HG03139 (cell line): ENCODE data around the gene CNTNAP5.

Experiments
- ATAC-seq: cut with Tn5 transposase; IDR thresholded peaks from one replicate; pipeline ENCODE4 v1.9.1; 2021; ENCODE audit not compliant: unreplicated experiment

Gene CNTNAP5

DNA sequence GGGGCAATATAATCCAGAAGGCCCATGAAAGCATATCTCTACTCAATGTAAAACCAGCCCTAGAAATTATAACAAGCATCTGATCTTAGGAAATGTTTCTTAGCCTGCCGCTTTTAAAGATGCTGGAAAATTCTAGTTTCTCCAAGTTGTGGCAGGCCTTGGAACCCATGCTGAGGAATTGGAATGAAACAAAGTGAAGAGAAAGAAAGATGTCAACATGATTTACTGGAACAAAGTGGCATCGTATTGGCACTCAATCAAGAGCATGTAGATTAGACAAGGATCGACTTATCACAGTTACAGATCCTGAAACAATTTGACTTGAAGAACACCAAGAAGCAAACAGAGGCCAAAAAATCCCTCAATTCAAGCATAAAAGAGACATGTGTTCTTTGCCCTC lies 28.7 kb downstream of the CNTNAP5 start:
- no peak for ATAC-seq

GRCh38 chr2:124063596-124063995 lies 38.5 kb downstream of the CNTNAP5 start:
- no peak for ATAC-seq

- no peak for ATAC-seq
Measured at GRCh38 chr2:124065636-124066035, 40.5 kb downstream of the CNTNAP5 start.

DNA sequence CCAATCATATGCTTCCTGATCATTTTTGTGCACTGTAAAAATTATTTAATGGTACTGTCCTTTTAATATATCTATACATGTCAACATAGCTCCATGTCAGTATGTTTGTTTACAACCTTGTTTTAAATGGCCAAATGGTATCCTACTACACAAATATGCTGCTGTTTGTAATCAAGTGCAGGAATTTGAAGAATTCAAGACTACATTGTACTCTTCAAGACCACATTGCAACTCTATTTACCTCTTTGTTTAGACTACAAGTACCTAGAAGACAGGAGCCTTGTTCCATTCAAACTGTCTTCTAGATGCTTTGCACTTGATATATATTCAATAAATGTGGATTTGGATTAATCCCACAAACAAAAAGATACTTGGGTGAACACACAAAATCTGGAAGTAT lies 41.7 kb downstream of the CNTNAP5 start:
- no peak for ATAC-seq

DNA sequence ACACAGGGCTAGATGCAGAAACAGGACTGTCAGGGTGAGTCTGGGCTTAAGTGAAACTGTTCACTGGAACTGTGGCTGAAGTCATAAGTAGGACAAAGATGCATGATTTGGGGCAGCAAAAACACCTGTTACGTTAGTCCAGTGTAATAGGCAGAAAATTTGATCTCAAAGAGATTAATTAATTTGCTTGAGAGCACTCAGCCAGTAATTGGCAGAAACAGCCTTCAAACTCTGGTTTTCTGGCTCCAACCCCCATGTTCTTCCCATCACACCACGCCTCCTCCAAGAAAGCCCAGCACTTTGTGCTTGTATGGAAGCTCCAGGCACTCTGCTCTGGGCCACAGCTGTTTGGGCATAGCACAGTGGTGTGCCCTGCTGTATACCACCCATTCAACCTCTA lies 54.0 kb downstream of the CNTNAP5 start:
- no peak for ATAC-seq

GRCh38 chr2:124080281-124081153 lies 55.4 kb downstream of the CNTNAP5 start:
- no peak for ATAC-seq

DNA sequence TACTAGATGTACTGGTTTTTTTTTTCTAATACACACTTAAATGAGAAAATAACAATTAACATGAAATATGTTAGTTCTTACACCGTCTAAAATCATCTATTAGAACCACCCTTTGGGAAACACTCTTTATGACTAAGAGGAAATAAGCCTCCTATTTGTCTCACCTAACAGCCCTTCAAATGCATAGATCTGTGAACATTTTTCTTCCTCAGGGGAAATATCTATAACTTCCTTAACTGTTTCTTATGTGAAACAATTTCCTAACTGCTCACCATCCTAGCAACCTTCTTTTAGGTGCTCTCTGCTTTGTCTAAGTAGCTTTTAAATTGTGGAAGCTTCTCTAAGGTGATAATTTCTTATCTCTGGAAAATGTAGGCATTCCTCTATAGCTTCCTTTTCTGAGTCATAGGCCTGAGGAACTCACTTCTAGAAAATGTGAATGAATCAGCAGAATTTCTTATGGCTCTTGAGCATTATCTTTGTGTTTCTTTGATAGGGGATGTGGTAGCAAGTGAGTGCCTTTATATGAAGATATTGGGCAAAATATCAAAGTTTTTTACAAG lies 56.1 kb downstream of the CNTNAP5 start:
- ATAC-seq = no peak

DNA sequence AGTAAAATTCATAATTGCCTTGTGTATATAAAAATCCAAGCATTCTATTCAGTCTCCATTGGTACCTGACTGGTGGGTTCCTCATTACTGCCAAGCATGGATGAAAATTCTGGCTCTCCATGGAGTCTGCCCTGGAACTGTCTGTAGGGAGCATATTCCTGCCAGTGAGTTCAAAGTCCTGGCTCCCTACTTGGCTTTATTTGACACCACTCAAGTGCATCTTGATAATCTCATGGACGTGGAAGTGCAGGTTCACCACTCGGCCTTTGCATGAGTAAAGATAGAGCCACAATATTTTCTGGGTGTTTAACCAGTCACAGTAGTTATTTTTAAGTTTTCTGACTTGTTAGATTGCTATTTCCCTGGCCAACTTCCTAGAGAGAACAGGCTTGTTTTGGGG lies 63.5 kb downstream of the CNTNAP5 start:
- ATAC-seq = no peak

GRCh38 chr2:124091721-124092120 lies 66.6 kb downstream of the CNTNAP5 start:
- no peak for ATAC-seq

- no peak for ATAC-seq
Measured at GRCh38 chr2:124092651-124093050, 67.6 kb downstream of the CNTNAP5 start.

DNA sequence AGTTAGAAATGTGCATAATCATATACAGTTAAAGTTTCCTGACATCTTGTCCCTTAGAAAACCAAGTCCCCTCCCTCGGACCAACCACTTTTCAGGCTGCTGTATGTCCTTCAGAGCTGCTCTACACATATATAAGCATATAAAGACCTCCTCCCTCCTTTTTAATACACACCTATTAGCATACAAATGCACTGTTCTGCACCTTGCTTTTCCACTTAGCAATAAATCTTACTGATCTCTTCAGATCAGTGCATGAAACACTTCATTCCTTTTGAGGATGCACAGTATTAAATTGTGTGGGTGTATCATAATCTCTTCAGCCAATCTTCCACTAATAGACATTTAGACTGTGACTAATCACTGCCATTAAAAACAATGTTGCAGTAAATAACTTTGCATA lies 79.8 kb downstream of the CNTNAP5 start:
- no peak for ATAC-seq

GRCh38 chr2:124112206-124112605 lies 87.1 kb downstream of the CNTNAP5 start:
- no peak for ATAC-seq

GRCh38 chr2:124112966-124113365 lies 87.9 kb downstream of the CNTNAP5 start:
- ATAC-seq = no peak

DNA sequence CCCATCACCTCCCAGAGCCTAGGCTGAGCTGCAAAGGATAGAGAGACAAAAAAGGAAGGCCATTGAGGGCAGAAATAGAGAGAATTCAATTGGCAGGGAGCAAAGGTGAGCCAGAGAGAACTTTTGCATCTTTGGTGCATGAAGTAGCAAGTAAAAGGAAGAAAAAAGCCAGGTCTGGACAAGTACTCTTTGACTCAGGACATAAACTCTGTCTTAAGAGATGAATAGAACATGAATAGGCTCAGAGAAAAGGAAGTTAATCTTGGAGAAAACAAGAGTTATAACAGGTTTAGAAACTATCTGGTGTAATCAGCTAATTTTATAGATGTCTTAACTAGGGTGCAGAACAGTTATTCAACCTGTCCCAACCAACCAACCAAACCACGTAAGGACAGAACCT lies 95.2 kb downstream of the CNTNAP5 start:
- ATAC-seq = no peak

- ATAC-seq = no peak
Measured at GRCh38 chr2:124121106-124121505, 96.0 kb downstream of the CNTNAP5 start.

GRCh38 chr2:124121760-124122275 lies 96.7 kb downstream of the CNTNAP5 start:
- ATAC-seq = no peak

DNA sequence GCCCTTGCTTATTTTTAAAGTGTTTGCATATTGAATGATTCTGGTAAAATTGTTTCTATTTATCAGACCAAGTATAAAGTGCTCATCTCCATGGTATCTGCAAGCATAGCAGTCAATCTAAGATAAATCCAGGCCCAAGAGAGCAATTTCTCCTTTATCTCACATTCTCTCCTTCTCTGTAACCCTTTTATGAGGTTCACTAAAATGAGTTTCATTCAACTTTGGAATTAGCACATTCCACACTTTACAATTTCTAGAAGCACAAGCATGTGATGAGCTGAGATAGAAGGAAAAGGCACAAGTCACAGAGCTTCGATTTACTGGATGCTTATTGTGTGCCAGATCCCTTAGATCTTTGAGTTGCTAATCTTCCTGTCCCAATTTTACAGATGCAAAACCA lies 97.3 kb downstream of the CNTNAP5 start:
- ATAC-seq = no peak

GRCh38 chr2:124131276-124131675 lies 106.2 kb downstream of the CNTNAP5 start:
- ATAC-seq = no peak

GRCh38 chr2:124136110-124136509 lies 111.0 kb downstream of the CNTNAP5 start:
- no peak for ATAC-seq

- no peak for ATAC-seq
Measured at GRCh38 chr2:124138076-124138475, 113.0 kb downstream of the CNTNAP5 start.

GRCh38 chr2:124145982-124146381 lies 120.9 kb downstream of the CNTNAP5 start:
- ATAC-seq = no peak

- ATAC-seq = no peak
Measured at GRCh38 chr2:124147552-124147951, 122.5 kb downstream of the CNTNAP5 start.
